ENCODE data around the gene DDX17.
A peak's percentile ranks its signal among the peaks of the same experiment; 100 is the strongest.

DDX17 gene

DNA sequence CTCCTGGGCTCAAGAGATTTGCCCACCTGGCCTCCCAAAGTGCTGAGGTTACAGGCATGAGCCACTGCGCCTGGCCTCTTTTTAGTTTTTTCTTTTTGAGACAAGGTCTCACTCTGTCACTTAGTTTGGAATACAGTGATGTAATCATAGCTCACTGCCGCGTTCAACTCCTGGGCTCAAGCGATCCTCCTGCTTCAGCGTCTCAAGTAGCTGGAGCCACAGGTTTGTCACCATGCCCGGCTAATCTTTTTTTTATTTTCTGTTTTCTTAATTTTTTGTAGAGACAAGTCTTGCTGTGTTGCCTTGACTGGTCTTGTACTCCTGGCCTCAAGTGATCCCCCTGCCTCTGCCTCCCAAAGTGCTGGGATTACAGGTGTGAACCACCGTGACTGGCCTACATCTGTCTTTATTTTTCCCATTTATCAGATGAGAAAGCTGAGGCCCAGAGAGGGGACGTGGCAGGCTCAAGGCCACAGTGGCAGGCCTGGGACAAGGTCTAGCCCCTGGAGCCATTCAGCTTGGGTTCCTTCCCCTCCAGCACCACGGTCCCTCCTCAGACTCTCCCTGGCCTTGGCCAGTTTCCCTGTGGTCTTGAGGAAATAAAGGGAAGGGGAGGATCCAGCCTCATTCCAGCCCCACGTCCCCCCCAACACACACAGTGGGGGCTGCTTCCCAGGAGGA lies 41.0 kb downstream of the DDX17 start:
- no peak overlapping the region for H3K9ac ChIP-seq (ENCODE audit: low read depth, low read length)
- H3K4me3 ChIP-seq (ENCODE audit: low read depth, low read length), result no peak overlapping the region
- peaks cover 50% of the 10 kb centered on the region for H3K27me3 ChIP-seq (ENCODE audit: control insufficient read depth, insufficient read depth, low read length)
- no peak overlapping the region for H3K27ac ChIP-seq (ENCODE audit: low read depth, low read length)
- peaks cover 18% of the 10 kb centered on the region for H3K4me1 ChIP-seq (ENCODE audit: control insufficient read depth, insufficient read depth, low read length)
- H3K9me3 ChIP-seq (ENCODE audit: control insufficient read depth, insufficient read depth, low read length), result no peaks in the 10 kb centered on the region
- H3K36me3 ChIP-seq (ENCODE audit: control insufficient read depth, insufficient read depth, low read length), result no peaks in the 10 kb centered on the region

DNA sequence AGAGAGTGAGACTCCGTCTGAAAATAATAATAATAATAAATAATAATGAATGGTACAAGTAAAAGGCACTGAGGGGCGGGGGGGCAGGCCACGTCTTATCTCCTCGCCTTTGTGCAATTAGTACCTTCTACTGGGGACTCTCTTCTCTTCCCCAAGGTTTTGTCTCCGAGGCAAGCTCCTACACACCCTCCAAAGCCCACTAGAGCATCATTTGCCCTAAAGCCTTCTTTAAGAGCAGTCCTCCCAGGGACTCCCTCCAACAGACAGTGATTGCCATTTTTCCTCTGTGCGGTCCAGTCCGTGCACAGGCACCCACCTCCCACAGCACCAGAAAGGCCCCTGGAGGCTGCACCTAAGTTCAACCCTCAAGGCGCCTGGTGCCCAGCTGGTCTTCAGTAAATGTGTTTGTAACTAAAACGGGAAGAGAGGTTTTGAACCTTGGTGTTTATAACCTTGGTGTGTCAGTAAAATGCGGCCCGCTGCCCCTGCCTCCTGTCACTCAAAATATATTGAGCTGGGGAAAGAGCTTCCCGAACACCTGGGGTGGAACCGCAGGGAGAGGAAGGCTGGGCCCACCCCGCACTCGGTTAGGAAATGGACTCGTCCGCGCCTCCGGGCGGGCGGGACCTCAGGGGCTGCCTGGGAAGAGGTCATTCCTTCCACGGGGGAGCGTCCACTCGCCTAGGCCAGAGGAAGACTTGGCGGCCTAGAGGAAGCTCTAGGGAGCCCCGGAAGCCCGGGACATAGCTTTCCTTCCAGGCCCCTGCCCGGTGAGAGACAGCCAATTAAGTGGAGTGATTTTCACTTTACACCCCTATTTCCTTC lies 42.9 kb downstream of the DDX17 start:
- Histone ChIP-seq H3K27ac (ENCODE audit: low read depth, low read length) (no peak overlapping the region), H3K9me3 (ENCODE audit: control insufficient read depth, insufficient read depth, low read length) (no peaks in the 10 kb centered on the region), H3K27me3 (ENCODE audit: control insufficient read depth, insufficient read depth, low read length) (peaks cover 60% of the 10 kb centered on the region), H3K36me3 (ENCODE audit: control insufficient read depth, insufficient read depth, low read length) (no peaks in the 10 kb centered on the region), H3K4me3 (ENCODE audit: low read depth, low read length) (0 out of 2 replicates have a peak overlapping the region, but pooled peaks have one; percentile 34), H3K4me1 (ENCODE audit: control insufficient read depth, insufficient read depth, low read length) (peaks cover 18% of the 10 kb centered on the region), H3K9ac (ENCODE audit: low read depth, low read length) (no peak overlapping the region)

DNA sequence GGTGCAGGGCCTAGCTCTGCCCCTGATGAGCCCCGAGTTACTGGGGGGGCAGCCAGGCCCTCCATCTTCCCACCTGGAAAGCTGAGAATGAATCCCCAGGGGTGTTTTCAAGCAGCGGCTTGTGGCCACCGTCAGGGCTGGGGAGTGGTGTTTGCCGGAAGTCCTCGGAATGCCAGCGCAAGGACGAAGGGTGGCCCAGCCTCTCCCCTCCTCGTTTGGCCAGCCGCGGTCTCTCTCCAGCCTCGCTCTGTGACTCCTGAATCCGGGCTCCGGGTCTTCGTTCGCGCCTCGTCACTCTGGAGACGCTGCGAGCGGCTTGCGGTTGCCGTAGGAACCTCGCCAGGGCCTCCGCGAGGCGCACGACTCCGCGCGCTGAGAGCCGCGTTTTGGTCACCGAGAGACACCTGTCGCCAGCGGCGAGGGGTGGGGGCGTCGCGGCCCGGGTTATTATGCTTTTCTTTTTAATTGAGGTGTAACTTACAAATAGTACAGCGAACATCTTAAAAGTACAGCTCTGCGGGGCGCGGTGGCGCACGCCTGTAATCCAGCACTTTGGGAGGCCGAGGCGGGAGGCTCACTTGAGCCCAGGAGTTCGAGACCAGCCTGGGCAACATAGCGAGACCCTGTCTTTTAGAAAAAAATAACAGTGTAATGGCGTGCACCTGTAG lies 44.6 kb downstream of the DDX17 start:
- Histone ChIP-seq H3K4me1 (ENCODE audit: control insufficient read depth, insufficient read depth, low read length) (peaks cover 13% of the 10 kb centered on the region), H3K4me3 (ENCODE audit: low read depth, low read length) (peak overlapping the region; percentile 11; the same call in 1 of the 2 replicates), H3K9ac (ENCODE audit: low read depth, low read length) (no peak overlapping the region), H3K27me3 (ENCODE audit: control insufficient read depth, insufficient read depth, low read length) (peaks cover 56% of the 10 kb centered on the region), H3K27ac (ENCODE audit: low read depth, low read length) (no peak overlapping the region), H3K9me3 (ENCODE audit: control insufficient read depth, insufficient read depth, low read length) (no peaks in the 10 kb centered on the region), H3K36me3 (ENCODE audit: control insufficient read depth, insufficient read depth, low read length) (no peaks in the 10 kb centered on the region)

DNA sequence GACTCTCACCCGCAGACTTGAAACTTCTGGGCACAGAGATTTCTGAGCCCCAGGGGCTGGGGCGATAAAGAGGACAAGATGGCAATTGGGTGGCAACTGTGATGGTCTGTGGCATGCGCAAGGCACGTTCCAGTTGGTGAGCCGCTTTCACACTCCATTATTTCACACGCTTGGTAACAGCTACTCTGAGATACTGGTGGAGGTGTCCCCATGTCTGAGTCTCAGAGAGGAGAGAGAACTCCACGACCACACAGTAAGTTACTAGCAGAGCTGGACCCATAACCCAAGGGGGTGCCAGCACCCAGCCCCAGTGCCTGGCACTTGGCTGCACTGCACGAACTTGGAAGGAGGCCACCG lies 45.1 kb downstream of the DDX17 start:
- Histone ChIP-seq H3K27me3 (ENCODE audit: control insufficient read depth, insufficient read depth, low read length) (peaks cover 57% of the 10 kb centered on the region), H3K27ac (ENCODE audit: low read depth, low read length) (no peak overlapping the region), H3K9me3 (ENCODE audit: control insufficient read depth, insufficient read depth, low read length) (no peaks in the 10 kb centered on the region), H3K9ac (ENCODE audit: low read depth, low read length) (no peak overlapping the region), H3K4me1 (ENCODE audit: control insufficient read depth, insufficient read depth, low read length) (peaks cover 13% of the 10 kb centered on the region), H3K36me3 (ENCODE audit: control insufficient read depth, insufficient read depth, low read length) (no peaks in the 10 kb centered on the region), H3K4me3 (ENCODE audit: low read depth, low read length) (peak overlapping the region; percentile 11; the same call in 1 of the 2 replicates)

DNA sequence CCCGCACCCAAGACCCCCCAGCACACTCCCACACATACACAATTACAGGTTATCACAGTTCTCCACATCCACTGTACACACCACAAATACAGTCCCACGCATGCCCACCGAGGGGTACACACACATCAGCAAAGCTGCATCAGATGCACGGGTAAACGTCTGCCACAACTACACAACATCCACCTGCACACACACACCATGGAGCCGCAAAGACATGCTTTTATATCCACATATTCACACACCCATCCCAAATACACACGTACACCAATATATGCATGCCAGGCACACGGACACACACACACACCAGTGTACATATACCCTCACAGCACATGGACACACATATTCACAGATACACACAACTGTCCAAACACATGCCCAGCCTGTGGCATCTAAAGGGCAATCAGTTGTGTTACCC lies 45.7 kb downstream of the DDX17 start:
- Histone ChIP-seq H3K27me3 (ENCODE audit: control insufficient read depth, insufficient read depth, low read length) (peaks cover 56% of the 10 kb centered on the region), H3K4me1 (ENCODE audit: control insufficient read depth, insufficient read depth, low read length) (peaks cover 13% of the 10 kb centered on the region), H3K36me3 (ENCODE audit: control insufficient read depth, insufficient read depth, low read length) (no peaks in the 10 kb centered on the region), H3K9ac (ENCODE audit: low read depth, low read length) (no peak overlapping the region), H3K27ac (ENCODE audit: low read depth, low read length) (no peak overlapping the region), H3K4me3 (ENCODE audit: low read depth, low read length) (no peak overlapping the region), H3K9me3 (ENCODE audit: control insufficient read depth, insufficient read depth, low read length) (no peaks in the 10 kb centered on the region)

DNA sequence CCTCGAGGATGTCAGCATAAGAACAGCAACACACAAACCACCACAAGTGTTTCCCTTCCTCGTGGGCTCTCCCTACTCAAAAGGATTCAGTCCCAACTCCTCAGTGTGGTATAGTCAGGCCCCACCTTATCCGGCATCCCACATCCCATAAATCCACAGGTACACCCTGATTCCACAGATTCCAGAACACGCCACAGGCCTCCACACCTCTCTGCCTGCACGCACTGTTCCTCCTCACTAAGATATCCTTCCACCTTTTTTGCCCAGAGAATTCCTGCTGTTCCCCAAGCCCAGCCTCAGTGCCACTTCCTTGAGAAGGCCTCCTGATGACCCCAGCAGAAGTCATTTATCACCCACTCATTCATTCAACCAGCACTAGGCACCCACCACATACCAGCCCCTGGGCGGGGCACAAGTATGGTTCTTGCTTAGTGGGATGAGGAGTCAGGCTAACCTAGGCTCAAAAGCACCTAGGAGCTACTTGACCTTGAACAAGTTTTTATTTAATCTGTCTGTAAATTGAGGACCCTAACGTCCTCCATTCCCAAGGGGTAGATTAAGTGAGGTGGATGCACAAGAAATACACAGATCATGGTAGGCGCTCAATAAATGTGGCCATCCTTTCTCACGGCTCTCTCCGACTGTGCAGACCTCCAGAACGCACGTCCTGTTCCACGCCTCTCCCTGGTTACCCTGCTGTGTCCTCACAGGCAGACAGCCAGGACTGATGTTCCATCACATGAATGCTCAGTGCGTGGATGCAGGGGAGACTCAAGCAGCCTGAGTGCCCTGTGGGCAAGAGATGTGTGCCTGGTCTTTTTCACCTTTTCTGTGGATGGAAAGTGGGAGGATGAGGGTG lies 49.0 kb downstream of the DDX17 start:
- no peak overlapping the region for H3K9ac ChIP-seq (ENCODE audit: low read depth, low read length)
- no peaks in the 10 kb centered on the region for H3K36me3 ChIP-seq (ENCODE audit: control insufficient read depth, insufficient read depth, low read length)
- H3K4me3 ChIP-seq (ENCODE audit: low read depth, low read length), result no peak overlapping the region
- H3K4me1 ChIP-seq (ENCODE audit: control insufficient read depth, insufficient read depth, low read length), result peaks cover 11% of the 10 kb centered on the region
- H3K27me3 ChIP-seq (ENCODE audit: control insufficient read depth, insufficient read depth, low read length), result peaks cover 72% of the 10 kb centered on the region
- H3K27ac ChIP-seq (ENCODE audit: low read depth, low read length), result no peak overlapping the region
- H3K9me3 ChIP-seq (ENCODE audit: control insufficient read depth, insufficient read depth, low read length), result no peaks in the 10 kb centered on the region

DNA sequence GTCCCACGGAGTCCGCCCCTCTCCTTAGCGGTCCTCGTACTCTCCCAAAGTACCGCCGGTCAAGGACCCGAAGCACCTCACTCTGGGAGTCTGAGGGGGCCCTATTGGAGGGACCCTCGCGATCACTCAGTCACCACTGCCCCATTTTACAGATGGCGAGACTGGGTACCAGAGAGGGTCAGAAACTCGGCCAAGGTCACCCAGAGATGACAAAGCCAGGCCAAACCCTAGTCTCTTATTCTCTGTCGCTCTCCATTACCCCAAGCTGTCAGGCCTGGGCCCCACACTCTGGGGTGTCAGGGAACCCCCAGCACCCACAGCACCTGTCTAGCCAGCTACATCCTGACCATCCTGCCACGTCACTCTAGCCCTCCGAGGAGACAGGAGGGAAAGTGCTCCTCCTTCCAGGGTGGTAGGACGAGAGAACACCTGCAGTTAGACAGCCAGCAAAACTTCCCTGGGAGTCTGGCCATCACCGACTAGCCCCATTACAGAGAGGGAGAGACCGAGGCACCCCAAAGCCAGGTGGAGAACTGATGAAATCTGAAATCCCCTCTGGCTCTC lies 49.8 kb downstream of the DDX17 start:
- no peak overlapping the region for H3K9ac ChIP-seq (ENCODE audit: low read depth, low read length)
- H3K9me3 ChIP-seq (ENCODE audit: control insufficient read depth, insufficient read depth, low read length), result no peaks in the 10 kb centered on the region
- no peaks in the 10 kb centered on the region for H3K36me3 ChIP-seq (ENCODE audit: control insufficient read depth, insufficient read depth, low read length)
- H3K4me1 ChIP-seq (ENCODE audit: control insufficient read depth, insufficient read depth, low read length), result peaks cover 11% of the 10 kb centered on the region
- peak overlapping the region; percentile 56 for H3K4me3 ChIP-seq (ENCODE audit: low read depth, low read length)
- no peak overlapping the region for H3K27ac ChIP-seq (ENCODE audit: low read depth, low read length)
- peaks cover 74% of the 10 kb centered on the region for H3K27me3 ChIP-seq (ENCODE audit: control insufficient read depth, insufficient read depth, low read length)

DNA sequence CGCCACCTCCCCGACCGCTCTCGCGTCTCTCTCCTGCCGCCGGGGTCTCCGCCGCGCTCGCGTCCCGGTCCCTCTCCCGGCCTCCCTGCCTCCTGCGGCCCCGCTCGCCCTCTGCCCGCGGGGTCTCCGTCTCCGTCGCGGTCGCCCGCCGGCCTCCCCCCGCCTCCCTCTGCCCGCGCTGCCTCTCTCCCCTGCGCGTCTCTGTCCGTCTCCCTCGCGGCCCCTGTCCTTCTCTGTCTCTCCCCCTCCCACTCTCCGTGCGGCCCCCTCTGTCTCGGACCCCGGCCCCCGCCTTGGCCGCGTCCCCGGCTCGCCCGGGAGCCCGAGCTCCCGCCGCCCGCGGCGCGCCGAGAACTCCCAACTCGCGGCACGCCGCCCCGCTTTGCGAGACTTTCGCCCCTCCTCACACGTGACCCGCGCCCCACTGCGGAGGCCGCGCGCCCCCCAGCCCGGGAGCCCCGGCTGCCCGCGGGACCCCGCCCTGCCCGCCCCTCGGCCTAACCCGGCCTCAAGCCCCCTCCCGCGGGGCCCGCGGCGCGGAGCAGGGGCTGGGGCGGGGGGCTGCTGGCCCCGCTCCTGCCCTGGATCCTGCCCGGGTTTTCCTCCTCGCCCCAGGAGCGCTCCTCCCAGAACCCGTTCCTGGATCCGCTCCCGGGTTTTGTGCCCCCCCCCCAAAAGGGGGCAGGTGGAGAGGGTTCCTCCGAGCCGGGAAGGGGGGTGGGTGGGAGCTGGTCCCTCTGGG lies 50.4 kb downstream of the DDX17 start:
- Histone ChIP-seq H3K9me3 (ENCODE audit: control insufficient read depth, insufficient read depth, low read length) (no peaks in the 10 kb centered on the region), H3K4me3 (ENCODE audit: low read depth, low read length) (peak overlapping the region; percentile 56), H3K27ac (ENCODE audit: low read depth, low read length) (no peak overlapping the region), H3K27me3 (ENCODE audit: control insufficient read depth, insufficient read depth, low read length) (peaks cover 71% of the 10 kb centered on the region), H3K9ac (ENCODE audit: low read depth, low read length) (no peak overlapping the region), H3K36me3 (ENCODE audit: control insufficient read depth, insufficient read depth, low read length) (no peaks in the 10 kb centered on the region), H3K4me1 (ENCODE audit: control insufficient read depth, insufficient read depth, low read length) (peaks cover 6% of the 10 kb centered on the region; the same call in 1 of the 2 replicates)

DNA sequence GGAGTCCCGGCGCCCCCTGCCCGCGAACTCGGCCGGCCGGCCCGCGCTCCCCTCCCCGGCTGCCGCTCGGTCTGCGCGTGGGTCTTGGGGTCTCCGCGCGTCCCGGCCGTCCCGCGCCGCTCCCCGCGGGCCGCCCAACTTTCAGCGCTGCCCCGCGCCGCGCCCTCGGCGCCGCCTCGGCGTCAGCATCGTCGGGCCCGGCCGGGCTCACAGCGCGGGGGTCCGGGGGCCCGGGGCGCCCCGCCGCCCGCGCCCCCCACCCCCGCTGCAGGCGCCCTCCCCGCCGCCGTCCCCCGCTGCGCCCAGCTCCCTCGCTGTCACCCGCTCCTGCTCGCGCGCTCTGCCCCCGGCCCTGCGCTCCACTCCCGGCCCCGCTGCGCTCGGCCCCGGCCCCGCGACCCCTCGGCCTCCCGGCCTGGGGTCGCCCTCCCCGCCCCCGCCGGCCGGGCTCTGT lies 51.0 kb downstream of the DDX17 start, which contains the start of gene KCNJ4:
KCNJ4 (minus strand) TSS at position 124 of the 454 bp plus-strand sequence. CDS start 27,067 bp downstream, outside the sequence.
- no peaks in the 10 kb centered on the region for H3K9me3 ChIP-seq (ENCODE audit: control insufficient read depth, insufficient read depth, low read length)
- peak within 1 kb of the TSS; percentile 56; the same call in 1 of the 2 replicates for H3K4me3 ChIP-seq (ENCODE audit: low read depth, low read length)
- peaks cover 66% of the 10 kb centered on the region for H3K27me3 ChIP-seq (ENCODE audit: control insufficient read depth, insufficient read depth, low read length)
- H3K4me1 ChIP-seq (ENCODE audit: control insufficient read depth, insufficient read depth, low read length), result peaks cover 6% of the 10 kb centered on the region; the same call in 1 of the 2 replicates
- no peak within 1 kb of the TSS for H3K9ac ChIP-seq (ENCODE audit: low read depth, low read length)
- no peaks in the 10 kb centered on the region for H3K36me3 ChIP-seq (ENCODE audit: control insufficient read depth, insufficient read depth, low read length)
- no peak within 1 kb of the TSS for H3K27ac ChIP-seq (ENCODE audit: low read depth, low read length)

Measured in HUES48 (cell line).